H1 (cell line): ENCODE measurements around the gene GAK. TPM values are rescaled to one million over a fixed set of nuclear protein-coding genes. Genes with fewer than 3 reads are reported as not detected.

ENCODE experiments used
- CTCF ChIA-PET: fragments of 300-600 bp; sonication (Branson Sonifier 250); formaldehyde crosslinking; loops from one replicate; lab custom pipeline; 2021; ENCODE audit not compliant: partially characterized antibody; lab: Charles Lee
- POLR2A ChIA-PET: fragments of 300-600 bp; sonication (Branson Sonifier 250); formaldehyde crosslinking; loops from one replicate; lab custom pipeline; 2021; ENCODE audit warnings: inconsistent platforms; ENCODE audit not compliant: partially characterized antibody; lab: Charles Lee
- DNase-seq, 2 experiments: peaks; one replicate each; pipeline versions ENCODE4 v3.0.0 to v3.0.0-alpha.2; 2010 to 2022; ENCODE audit warnings: low spot score in 2 of 2, low read depth in 1 of 2, mixed read lengths in 1 of 2
- FAIRE-seq: peaks from 2 replicates; lab custom pipeline; 2011; peaks lifted over from hg19 to GRCh38; lab: Jason Lieb, UNC
- H2AFZ ChIP-seq: 2 replicates; pipeline ENCODE4 v1.8.1; 2012; ENCODE audit warnings: low read length, inconsistent platforms
- H2AK5ac ChIP-seq: 2 replicates; pipeline ENCODE4 v1.6.1; 2013; ENCODE audit warnings: low read depth, low read length
- H2BK120ac ChIP-seq: replicated peaks from 2 replicates; pipeline ENCODE3; 2013; ENCODE audit warnings: low read depth, low read length, inconsistent platforms
- H2BK12ac ChIP-seq: 2 replicates; pipeline ENCODE4 v1.6.1; 2013; ENCODE audit warnings: low read depth, low read length
- H2BK15ac ChIP-seq: 2 replicates; pipeline ENCODE4 v1.6.1; 2013; ENCODE audit warnings: low read length
- H2BK20ac ChIP-seq: 2 replicates; pipeline ENCODE4 v1.6.1; 2013; ENCODE audit warnings: low read length
- H2BK5ac ChIP-seq: 2 replicates; pipeline ENCODE4 v1.6.1; 2013; ENCODE audit warnings: low read depth, low read length
- H3K14ac ChIP-seq: 2 replicates; pipeline ENCODE4 v1.6.1; 2013; ENCODE audit warnings: inconsistent platforms; ENCODE audit not compliant: insufficient read length
- H3K18ac ChIP-seq: 2 replicates; pipeline ENCODE4 v1.6.1; 2013; ENCODE audit warnings: low read length; ENCODE audit errors: extremely low read depth
- H3K23ac ChIP-seq: 2 replicates; pipeline ENCODE4 v1.6.1; 2013; ENCODE audit warnings: inconsistent platforms; ENCODE audit not compliant: insufficient read length
- H3K23me2 ChIP-seq: 2 replicates; pipeline ENCODE4 v1.6.1; 2013; ENCODE audit warnings: low read depth, low read length
- H3K27ac ChIP-seq: 2 replicates; pipeline ENCODE4 v1.6.1; 2011; ENCODE audit warnings: low read depth, low read length, inconsistent platforms
- H3K27me3 ChIP-seq, 4 experiments: replicated peaks in 1 of 4; 1 replicate in 1 of 4; 2 replicates in 3 of 4; pipeline versions ENCODE4 v1.6.1 to v1.8.1; 2011 to 2013; ENCODE audit warnings: low read length in 3 of 4, mild to moderate bottlenecking in 3 of 4, inconsistent platforms in 2 of 4, mixed read lengths in 2 of 4, moderate library complexity in 1 of 4; ENCODE audit not compliant: control insufficient read depth in 3 of 4, insufficient read depth in 3 of 4; ENCODE audit errors: extremely low read depth in 1 of 4
- H3K36me3 ChIP-seq, 4 experiments: 2 replicates each; pipeline versions ENCODE4 v1.6.1 to v1.8.1; 2011 to 2013; ENCODE audit warnings: mild to moderate bottlenecking in 4 of 4, low read length in 3 of 4, moderate library complexity in 2 of 4, control low read depth in 1 of 4, inconsistent platforms in 1 of 4; ENCODE audit not compliant: insufficient read depth in 4 of 4, control insufficient read depth in 2 of 4
- H3K4ac ChIP-seq: replicated peaks from 2 replicates; pipeline ENCODE3; 2013; ENCODE audit warnings: low read length, low read depth, mixed read lengths, inconsistent platforms; ENCODE audit not compliant: insufficient read length
- H3K4me1 ChIP-seq, 4 experiments: replicated peaks in 1 of 4; 1 replicate in 1 of 4; 2 replicates in 3 of 4; pipeline versions ENCODE4 v1.6.1 to v1.8.1; 2011 to 2013; ENCODE audit warnings: low read length in 3 of 4, inconsistent platforms in 2 of 4, mixed read lengths in 1 of 4; ENCODE audit not compliant: insufficient read depth in 4 of 4, control insufficient read depth in 3 of 4
- H3K4me2 ChIP-seq, 2 experiments: 2 replicates each; pipeline versions ENCODE4 v1.6.1 to v1.8.1; 2011 to 2013; ENCODE audit warnings: low read depth in 2 of 2, low read length in 2 of 2, control low read depth in 1 of 2, inconsistent platforms in 1 of 2, mild to moderate bottlenecking in 1 of 2; ENCODE audit not compliant: insufficient read depth in 1 of 2
- H3K4me3 ChIP-seq, 4 experiments: fragments of 200-600, 300-600 bp in 1 of 4; sonication (generic), shearing (Covaris generic), sonication (Bioruptor Twin) in 1 of 4; 2 replicates each; pipeline versions ENCODE4 v1.5.1 to v1.8.1; 2011 to 2016; ENCODE audit warnings: low read length in 4 of 4, low read depth in 3 of 4, control low read depth in 2 of 4, inconsistent platforms in 2 of 4, mild to moderate bottlenecking in 2 of 4, mixed read lengths in 1 of 4, moderate library complexity in 1 of 4; ENCODE audit not compliant: insufficient read depth in 2 of 4; ENCODE audit errors: extremely low read depth in 1 of 4
- H3K56ac ChIP-seq: replicated peaks from 2 replicates; pipeline ENCODE3; 2013; ENCODE audit warnings: low read depth, mild to moderate bottlenecking, mixed read lengths, low read length, inconsistent platforms; ENCODE audit not compliant: insufficient read length
- H3K79me1 ChIP-seq: 2 replicates; pipeline ENCODE4 v1.6.1; 2013; ENCODE audit warnings: low read depth, low read length, control low read depth
- H3K79me2 ChIP-seq, 2 experiments: 2 replicates each; pipeline versions ENCODE4 v1.6.1 to v1.8.1; 2012 to 2013; ENCODE audit warnings: low read length in 2 of 2, mild to moderate bottlenecking in 2 of 2, inconsistent platforms in 1 of 2; ENCODE audit not compliant: insufficient read depth in 2 of 2, control insufficient read depth in 1 of 2
- H3K9ac ChIP-seq, 4 experiments: replicated peaks in 1 of 4; 1 replicate in 1 of 4; 2 replicates in 3 of 4; pipeline versions ENCODE4 v1.6.1 to v1.8.1; 2011 to 2013; ENCODE audit warnings: low read depth in 3 of 4, low read length in 3 of 4, control low read depth in 2 of 4, mild to moderate bottlenecking in 2 of 4, moderate library complexity in 2 of 4, inconsistent platforms in 1 of 4; ENCODE audit errors: extremely low read depth in 1 of 4
- H3K9me3 ChIP-seq, 2 experiments: 2 replicates each; pipeline versions ENCODE4 v1.6.1 to v1.8.1; 2012 to 2013; ENCODE audit warnings: mild to moderate bottlenecking in 2 of 2, moderate library complexity in 2 of 2, control low read depth in 1 of 2, inconsistent platforms in 1 of 2, low read depth in 1 of 2, low read length in 1 of 2, mixed read lengths in 1 of 2; ENCODE audit not compliant: insufficient read depth in 2 of 2
- H4K20me1 ChIP-seq, 2 experiments: replicated peaks in 1 of 2; 2 replicates each; pipeline versions ENCODE3 to v1.8.1; 2011 to 2013; ENCODE audit warnings: inconsistent platforms in 2 of 2, low read length in 2 of 2, mild to moderate bottlenecking in 1 of 2; ENCODE audit not compliant: insufficient read depth in 2 of 2, control insufficient read depth in 1 of 2
- H4K5ac ChIP-seq: 2 replicates; pipeline ENCODE4 v1.6.1; 2013; ENCODE audit warnings: low read length, low read depth, mixed read lengths, inconsistent platforms; ENCODE audit not compliant: insufficient read length
- H4K8ac ChIP-seq: 2 replicates; pipeline ENCODE4 v1.8.0; 2013; ENCODE audit warnings: mild to moderate bottlenecking, moderate library complexity, low read length, inconsistent platforms; ENCODE audit not compliant: insufficient read depth; ENCODE audit errors: extremely low read depth
- H4K91ac ChIP-seq: replicated peaks from 2 replicates; pipeline ENCODE3; 2013; ENCODE audit warnings: low read length, mixed read lengths, inconsistent platforms; ENCODE audit not compliant: insufficient read length
- BRCA1 ChIP-seq: IDR thresholded peaks from 2 replicates; pipeline ENCODE4 v1.6.1; 2012; ENCODE audit warnings: low read depth, low read length, improper control_type of control experiment
- CBX5 ChIP-seq: fragments of 300-800, 300-1000 bp; sonication (generic); IDR thresholded peaks from 2 replicates; pipeline ENCODE4 v1.7.1; 2016; ENCODE audit warnings: antibody characterized with exemption, low read length, low read depth
- CBX8 ChIP-seq: fragments of 300-800, 300-1000 bp; sonication (generic); IDR thresholded peaks from 2 replicates; pipeline ENCODE4 v1.7.1; 2016; ENCODE audit warnings: low read depth, low read length, borderline replicate concordance
- KDM4A ChIP-seq: IDR thresholded peaks from one replicate; pipeline ENCODE4 v1.7.1; 2012; ENCODE audit warnings: low read depth, mild to moderate bottlenecking, moderate library complexity, low read length, inconsistent platforms; ENCODE audit not compliant: severe bottlenecking
- MAFK ChIP-seq: IDR thresholded peaks from 2 replicates; pipeline ENCODE4 v1.6.1; 2012; ENCODE audit warnings: low read depth, mild to moderate bottlenecking, improper control_type of control experiment, low read length
- POLR2A ChIP-seq, 2 experiments: IDR thresholded peaks; 1 replicate in 1 of 2; 2 replicates in 1 of 2; pipeline ENCODE4 v1.6.1; 2011; ENCODE audit warnings: low read depth in 2 of 2, low read length in 2 of 2, mild to moderate bottlenecking in 2 of 2; ENCODE audit errors: control extremely low read depth in 1 of 2
- RNF2 ChIP-seq: fragments of 200-900, 300-1000 bp; sonication (generic); IDR thresholded peaks from 2 replicates; pipeline ENCODE4 v1.7.1; 2016; ENCODE audit warnings: borderline replicate concordance, low read depth, mild to moderate bottlenecking, antibody characterized with exemption, low read length; ENCODE audit not compliant: poor library complexity, severe bottlenecking; ENCODE audit errors: missing control alignments
- SAP30 ChIP-seq: fragments of 300-600 bp; sonication (generic); IDR thresholded peaks from 2 replicates; pipeline ENCODE4 v1.7.1; 2012; ENCODE audit warnings: low read length, moderate library complexity, mild to moderate bottlenecking, inconsistent platforms; ENCODE audit not compliant: insufficient read depth, insufficient replicate concordance
- SIX5 ChIP-seq: IDR thresholded peaks from 2 replicates; pipeline ENCODE4 v1.6.1; 2011; ENCODE audit warnings: mild to moderate bottlenecking, low read depth, low read length
- SUZ12 ChIP-seq: fragments of 200-600 bp; sonication (generic); IDR thresholded peaks from 2 replicates; pipeline ENCODE4 v1.6.1; 2012; ENCODE audit warnings: mild to moderate bottlenecking, inconsistent platforms, low read length, moderate library complexity, mixed read lengths
- TAF1 ChIP-seq: IDR thresholded peaks from 2 replicates; pipeline ENCODE4 v1.6.1; 2011; ENCODE audit warnings: mild to moderate bottlenecking, low read depth, low read length
- WGBS, 2 experiments: shearing (Covaris generic) in 1 of 2; methylation state at CpG; one replicate each; pipeline versions ENCODE4 v1.1.6 to v1.1.7; 2013 to 2015; ENCODE audit warnings: low lambda C conversion rate in 2 of 2, mixed read lengths in 2 of 2, inconsistent platforms in 1 of 2, low coverage in 1 of 2, missing lambda C conversion rate in 1 of 2; ENCODE audit not compliant: insufficient replicate concordance in 2 of 2, insufficient coverage in 1 of 2, insufficient read length in 1 of 2; ENCODE audit errors: extremely low coverage in 1 of 2, missing lambda C conversion rate in 1 of 2; 5-methylcytosine and 5-hydroxymethylcytosine counted together
- polyA plus RNA-seq, 7 experiments: library from polyadenylated mRNA; depleted of rRNA in 3 of 7; stranded (reverse) in 5 of 7; unstranded in 2 of 7; fragments of >200 nt in 5 of 7; fragments of 200-250 nt in 2 of 7; gene quantifications; 1 replicate in 5 of 7; 2 replicates in 1 of 7; 4 replicates in 1 of 7; pipeline versions ENCODE4 v1.2.1 to v1.2.3, GENCODE V29; 2011 to 2013; ENCODE audit warnings: missing spikeins in 2 of 7, mixed read lengths in 2 of 7
- total RNA-seq: library from RNA; stranded (reverse); fragmentation: NEBNext Ultra II Directional; extraction: Animal tissue kit (Norgen Biotek cat#: 25700); gene quantifications from 2 replicates; pipeline ENCODE4 v1.2.1, GENCODE V29; 2021
- TF ChIP-seq, protein P1 (sequence below): IDR thresholded peaks from 2 replicates; pipeline ENCODE4 v1.6.1; 2011; ENCODE audit warnings: low read depth, mild to moderate bottlenecking, low read length; ENCODE audit not compliant: insufficient read depth
- TF ChIP-seq, protein P2 (sequence below): IDR thresholded peaks from 2 replicates; pipeline ENCODE4 v1.6.1; 2012; ENCODE audit warnings: inconsistent platforms

GAK gene
- total and polyA plus RNA-seq, 2 of the 8 experiments (the other 6 are each of a cell fraction or from before 2014, with no cell fraction given), result 31.5 to 70.8 TPM

DNA sequence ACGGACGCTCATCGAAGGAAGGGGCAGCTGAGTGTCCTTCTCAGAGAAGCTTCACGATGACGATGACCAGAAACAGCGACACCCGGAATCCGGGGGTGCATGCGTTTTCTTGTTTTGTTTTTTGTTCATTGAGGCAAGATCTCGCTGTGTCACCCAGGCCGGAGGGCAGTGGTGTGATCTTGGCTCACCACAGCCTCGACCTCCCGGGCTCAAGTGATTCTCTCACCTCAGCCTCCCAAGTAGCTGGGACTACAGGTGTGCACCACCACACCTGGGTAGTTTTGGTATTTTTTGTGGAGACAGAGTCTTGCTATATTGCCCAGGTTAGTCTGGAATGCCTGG, 21.4 kb upstream of the GAK start:
- H2AFZ ChIP-seq, result no peak overlapping the region
- TF ChIP-seq, protein P1, sequence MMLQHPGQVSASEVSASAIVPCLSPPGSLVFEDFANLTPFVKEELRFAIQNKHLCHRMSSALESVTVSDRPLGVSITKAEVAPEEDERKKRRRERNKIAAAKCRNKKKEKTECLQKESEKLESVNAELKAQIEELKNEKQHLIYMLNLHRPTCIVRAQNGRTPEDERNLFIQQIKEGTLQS, result no peak
- TF ChIP-seq CBX5 (no peak), TAF1 (no peak), SIX5 (no peak), RNF2 (no peak), BRCA1 (no peak), MAFK (no peak), KDM4A (no peak), SUZ12 (no peak), CBX8 (no peak), POLR2A (IDR thresholded peaks at IDR 0.05; ENCODE audit: control extremely low read depth in 1 of 2, low read depth in 2 of 2, low read length in 2 of 2) (no peak), SAP30 (no peak)
- TF ChIP-seq, protein P2, sequence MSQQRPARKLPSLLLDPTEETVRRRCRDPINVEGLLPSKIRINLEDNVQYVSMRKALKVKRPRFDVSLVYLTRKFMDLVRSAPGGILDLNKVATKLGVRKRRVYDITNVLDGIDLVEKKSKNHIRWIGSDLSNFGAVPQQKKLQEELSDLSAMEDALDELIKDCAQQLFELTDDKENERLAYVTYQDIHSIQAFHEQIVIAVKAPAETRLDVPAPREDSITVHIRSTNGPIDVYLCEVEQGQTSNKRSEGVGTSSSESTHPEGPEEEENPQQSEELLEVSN, result no peak

More for the DNA sequence above, 21.4 kb upstream of the GAK start:
- no peak overlapping the region for H2BK12ac ChIP-seq
- H2BK5ac ChIP-seq, result no peak overlapping the region
- H3K4me1 ChIP-seq, result no peaks in the 10 kb centered on the region; a peak in 1 of 7 replicates
- no peaks in the 10 kb centered on the region for H3K79me1 ChIP-seq
- no peak overlapping the region for H4K5ac ChIP-seq
- H2BK120ac ChIP-seq, result no peak overlapping the region
- H3K27ac ChIP-seq, result no peak overlapping the region
- FAIRE-seq (no peak), DNase-seq (no peak)
- H3K36me3 ChIP-seq, result no peaks in the 10 kb centered on the region
- no peak overlapping the region for H2BK20ac ChIP-seq
- H2BK15ac ChIP-seq, result no peak overlapping the region
- H3K79me2 ChIP-seq, result no peaks in the 10 kb centered on the region
- H3K4ac ChIP-seq, result no peak overlapping the region
- no peak overlapping the region for H3K18ac ChIP-seq
- no peak overlapping the region for H2AK5ac ChIP-seq
- no peak overlapping the region; the same call in 1 of the 2 replicates for H4K8ac ChIP-seq
- no peak overlapping the region for H3K56ac ChIP-seq
- H3K23me2 ChIP-seq, result no peaks in the 10 kb centered on the region
- peaks cover 0 to 3% of the 10 kb centered on the region in 2 experiments for H4K20me1 ChIP-seq
- H3K23ac ChIP-seq, result no peak overlapping the region
- peaks cover 0 to 3% (median 0%) of the 10 kb centered on the region in 4 experiments; a peak in 1 of 7 replicates for H3K27me3 ChIP-seq
- ChIA-PET POLR2A (no interaction called here), CTCF (interaction anchor here (1.3 kb wide), 1 partner anchor 20 kb away, joined by 3 read pairs; no protein-coding TSS in a partner anchor)
- H3K9ac ChIP-seq, result no peak overlapping the region
- WGBS, 2 experiments, result 96% methylated on average over 13 of the region's 13 CpGs; no CpG with 5 or more reads in 1 of the 2 experiments
- H3K4me2 ChIP-seq, result no peak overlapping the region
- no peak overlapping the region for H3K14ac ChIP-seq
- H3K4me3 ChIP-seq, result no peak overlapping the region
- no peak overlapping the region for H4K91ac ChIP-seq
- no peaks in the 10 kb centered on the region for H3K9me3 ChIP-seq
